ENCODE results near the gene TMEM97. TPM values are rescaled to one million over a fixed set of nuclear protein-coding genes. Genes with fewer than 3 reads are reported as not detected.
A peak's percentile ranks its signal among the peaks of the same experiment; 100 is the strongest.

The TMEM97 gene
- polyA plus RNA-seq, 3 donors = 1.3 to 1.5 (median 1.4) TPM

GRCh38 chr17:28343491-28343932 is 24.5 kb downstream of the TMEM97 start:
- Histone ChIP-seq H3K27me3 (ENCODE audit: control insufficient read depth in 2 of 2, insufficient read depth in 2 of 2, low read length in 2 of 2) (no peaks in the 10 kb centered on the region), H3K27ac (ENCODE audit: low read depth in 1 of 2, low read length in 2 of 2) (no peak overlapping the region), H3K79me2 (ENCODE audit: insufficient read depth, low read length) (peaks cover 2% of the 10 kb centered on the region), H3K4me1 (ENCODE audit: control insufficient read depth in 1 of 2, insufficient read depth in 2 of 2, low read length in 2 of 2) (no peaks in the 10 kb centered on the region), H2AFZ (ENCODE audit: insufficient read depth, low read depth, low read length, poor library complexity, severe bottlenecking) (no peak overlapping the region), H3K36me3 (replicated peaks in 1 of 2; ENCODE audit: control insufficient read depth in 1 of 2, insufficient read depth in 2 of 2, low read length in 2 of 2) (peaks cover 81 to 91% of the 10 kb centered on the region in 2 donors), H3K4me3 (replicated peaks in 1 of 3; ENCODE audit: low read depth in 2 of 3, low read length in 3 of 3) (no peak overlapping the region), H3K4me2 (replicated peaks; ENCODE audit: extremely low read depth, low read length, poor library complexity, severe bottlenecking) (no peak overlapping the region), H3K9me3 (replicated peaks in 1 of 2; ENCODE audit: control insufficient read depth in 1 of 2, insufficient read depth in 1 of 2, low read length in 2 of 2) (no peaks in the 10 kb centered on the region), H4K20me1 (ENCODE audit: insufficient read depth, low read length) (peaks cover 7% of the 10 kb centered on the region), H3K9ac (ENCODE audit: insufficient read depth, low read length, poor library complexity, severe bottlenecking) (no peak overlapping the region)
- H3K36me3 Mint-ChIP-seq = peaks cover 86 to 91% of the 10 kb centered on the region in 2 donors
- intact Hi-C loops (cut with micrococcal nuclease) = no loop called here
- DNase-seq = no peak
- no peaks in the 10 kb centered on the region for H3K9me3 Mint-ChIP-seq
- no peaks in the 10 kb centered on the region for H3K4me1 Mint-ChIP-seq
- no peak overlapping the region for H3K4me3 Mint-ChIP-seq
- H3K27me3 Mint-ChIP-seq (ENCODE audit: low read depth in 3 of 3) = peaks cover 0 to 2% (median 0%) of the 10 kb centered on the region in 3 donors
- TF ChIP-seq CTCF (IDR thresholded peaks at IDR 0.05) = no peak
- 92% methylated on average over 8 of the region's 10 CpGs for WGBS (ENCODE audit: insufficient coverage)
- peak overlapping the region in 1 of 7 donors; percentile 19 for H3K27ac Mint-ChIP-seq

GRCh38 chr17:28344011-28344410 is 25.0 kb downstream of the TMEM97 start:
- H3K4me3 Mint-ChIP-seq = no peak overlapping the region
- Histone ChIP-seq H3K27me3 (ENCODE audit: control insufficient read depth in 2 of 2, insufficient read depth in 2 of 2, low read length in 2 of 2) (no peaks in the 10 kb centered on the region), H4K20me1 (ENCODE audit: insufficient read depth, low read length) (peaks cover 7% of the 10 kb centered on the region), H3K9me3 (replicated peaks in 1 of 2; ENCODE audit: control insufficient read depth in 1 of 2, insufficient read depth in 1 of 2, low read length in 2 of 2) (no peaks in the 10 kb centered on the region), H2AFZ (ENCODE audit: insufficient read depth, low read depth, low read length, poor library complexity, severe bottlenecking) (no peak overlapping the region), H3K4me2 (replicated peaks; ENCODE audit: extremely low read depth, low read length, poor library complexity, severe bottlenecking) (no peak overlapping the region), H3K4me1 (ENCODE audit: control insufficient read depth in 1 of 2, insufficient read depth in 2 of 2, low read length in 2 of 2) (no peaks in the 10 kb centered on the region), H3K4me3 (replicated peaks in 1 of 3; ENCODE audit: low read depth in 2 of 3, low read length in 3 of 3) (no peak overlapping the region), H3K9ac (ENCODE audit: insufficient read depth, low read length, poor library complexity, severe bottlenecking) (no peak overlapping the region), H3K27ac (ENCODE audit: low read depth in 1 of 2, low read length in 2 of 2) (no peak overlapping the region), H3K79me2 (ENCODE audit: insufficient read depth, low read length) (no peaks in the 10 kb centered on the region), H3K36me3 (replicated peaks in 1 of 2; ENCODE audit: control insufficient read depth in 1 of 2, insufficient read depth in 2 of 2, low read length in 2 of 2) (peaks cover 86 to 96% of the 10 kb centered on the region in 2 donors)
- H3K9me3 Mint-ChIP-seq = no peaks in the 10 kb centered on the region
- peak overlapping the region in 1 of 7 donors; percentile 47 for H3K27ac Mint-ChIP-seq
- intact Hi-C loops (cut with micrococcal nuclease) = no loop called here
- DNase-seq = no peak
- H3K36me3 Mint-ChIP-seq = peaks cover 88 to 96% of the 10 kb centered on the region in 2 donors
- no peaks in the 10 kb centered on the region for H3K4me1 Mint-ChIP-seq
- peaks cover 0 to 2% (median 0%) of the 10 kb centered on the region in 3 donors for H3K27me3 Mint-ChIP-seq (ENCODE audit: low read depth in 3 of 3)
- TF ChIP-seq CTCF (IDR thresholded peaks at IDR 0.05) = no peak
- 100% methylated on average over 5 of the region's 9 CpGs for WGBS (ENCODE audit: insufficient coverage)

All from CD14-positive monocyte (primary cell).